ENCODE data around the gene OR52J3. TPM values are rescaled to one million over a fixed set of nuclear protein-coding genes. Genes with fewer than 3 reads are reported as not detected.
"Not testable (repeated sequence)": the region's sequence is repeated elsewhere in the genome, so short reads cannot be mapped to it uniquely, and the experiment has no call there.

The OR52J3 gene
- total RNA-seq, 1 donor from 2014 or later, result not detected

DNA sequence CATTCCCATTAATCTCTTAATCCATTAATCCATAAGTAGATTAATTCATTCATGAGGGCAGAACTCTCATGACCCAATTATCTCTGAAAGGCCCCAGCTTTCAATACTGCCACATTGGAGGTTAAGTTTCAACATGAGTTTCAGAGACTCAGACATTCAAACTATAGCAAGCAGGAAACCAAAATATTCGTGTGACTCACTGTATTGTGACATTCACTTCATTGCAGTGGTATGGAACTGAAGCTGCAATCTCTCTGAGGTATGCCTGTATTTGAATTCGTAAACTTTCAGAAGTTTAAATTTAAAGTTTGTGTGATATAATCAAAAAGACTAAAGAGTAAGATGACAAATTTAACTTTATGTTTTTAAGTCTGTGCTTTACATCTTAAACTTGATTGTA is 2.9 kb upstream of the OR52J3 start:
- Mint-ChIP-seq H3K4me3 (no peak overlapping the region), H3K27me3 (ENCODE audit: low read depth) (peaks cover 5% of the 10 kb centered on the region), H3K36me3 (no peaks in the 10 kb centered on the region), H3K9me3 (no peaks in the 10 kb centered on the region), H3K4me1 (no peaks in the 10 kb centered on the region), H3K27ac (no peak overlapping the region)
- no peak for DNase-seq (ENCODE audit: low spot score in 2 of 2, unreplicated experiment in 2 of 2)
- TF ChIP-seq, protein P1, sequence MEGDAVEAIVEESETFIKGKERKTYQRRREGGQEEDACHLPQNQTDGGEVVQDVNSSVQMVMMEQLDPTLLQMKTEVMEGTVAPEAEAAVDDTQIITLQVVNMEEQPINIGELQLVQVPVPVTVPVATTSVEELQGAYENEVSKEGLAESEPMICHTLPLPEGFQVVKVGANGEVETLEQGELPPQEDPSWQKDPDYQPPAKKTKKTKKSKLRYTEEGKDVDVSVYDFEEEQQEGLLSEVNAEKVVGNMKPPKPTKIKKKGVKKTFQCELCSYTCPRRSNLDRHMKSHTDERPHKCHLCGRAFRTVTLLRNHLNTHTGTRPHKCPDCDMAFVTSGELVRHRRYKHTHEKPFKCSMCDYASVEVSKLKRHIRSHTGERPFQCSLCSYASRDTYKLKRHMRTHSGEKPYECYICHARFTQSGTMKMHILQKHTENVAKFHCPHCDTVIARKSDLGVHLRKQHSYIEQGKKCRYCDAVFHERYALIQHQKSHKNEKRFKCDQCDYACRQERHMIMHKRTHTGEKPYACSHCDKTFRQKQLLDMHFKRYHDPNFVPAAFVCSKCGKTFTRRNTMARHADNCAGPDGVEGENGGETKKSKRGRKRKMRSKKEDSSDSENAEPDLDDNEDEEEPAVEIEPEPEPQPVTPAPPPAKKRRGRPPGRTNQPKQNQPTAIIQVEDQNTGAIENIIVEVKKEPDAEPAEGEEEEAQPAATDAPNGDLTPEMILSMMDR (IDR thresholded peaks at IDR 0.05; ENCODE audit: unreplicated experiment), result no peak

DNA sequence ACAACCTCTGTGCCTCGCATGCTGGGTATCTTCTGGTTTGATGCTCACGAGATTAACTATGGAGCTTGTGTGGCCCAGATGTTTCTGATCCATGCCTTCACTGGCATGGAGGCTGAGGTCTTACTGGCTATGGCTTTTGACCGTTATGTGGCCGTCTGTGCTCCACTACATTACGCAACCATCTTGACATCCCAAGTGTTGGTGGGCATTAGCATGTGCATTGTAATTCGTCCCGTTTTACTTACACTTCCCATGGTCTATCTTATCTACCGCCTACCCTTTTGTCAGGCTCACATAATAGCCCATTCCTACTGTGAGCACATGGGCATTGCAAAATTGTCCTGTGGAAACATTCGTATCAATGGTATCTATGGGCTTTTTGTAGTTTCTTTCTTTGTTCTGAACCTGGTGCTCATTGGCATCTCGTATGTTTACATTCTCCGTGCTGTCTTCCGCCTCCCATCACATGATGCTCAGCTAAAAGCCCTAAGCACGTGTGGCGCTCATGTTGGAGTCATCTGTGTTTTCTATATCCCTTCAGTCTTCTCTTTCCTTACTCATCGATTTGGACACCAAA is 516 bp downstream of the OR52J3 start:
- Mint-ChIP-seq H3K27ac (no peak overlapping the region), H3K36me3 (no peaks in the 10 kb centered on the region), H3K4me3 (no peak overlapping the region), H3K9me3 (no peaks in the 10 kb centered on the region), H3K4me1 (no peaks in the 10 kb centered on the region), H3K27me3 (ENCODE audit: low read depth) (peaks cover 5% of the 10 kb centered on the region)
- TF ChIP-seq, protein P1 (IDR thresholded peaks at IDR 0.05; ENCODE audit: unreplicated experiment), result no peak
- DNase-seq (ENCODE audit: low spot score in 2 of 2, unreplicated experiment in 2 of 2), result no peak

DNA sequence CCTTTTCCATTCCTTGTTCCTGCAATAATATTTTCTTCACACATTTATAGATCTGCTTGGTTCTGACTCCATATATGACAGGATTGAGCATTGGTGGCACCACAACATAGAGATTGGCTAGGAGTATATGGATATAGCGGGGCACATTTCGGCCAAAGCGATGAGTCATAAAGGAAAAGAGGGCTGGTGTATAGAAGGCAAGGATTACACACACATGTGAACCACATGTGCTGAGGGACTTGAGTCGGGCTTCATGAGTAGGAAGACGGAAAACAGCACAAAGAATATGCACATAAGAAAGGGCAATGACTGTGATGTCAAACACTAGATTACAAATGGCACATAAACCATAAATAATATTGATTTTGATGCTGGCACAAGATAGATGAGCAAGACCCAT is 12.4 kb downstream of the OR52J3 start:
- H3K36me3 Mint-ChIP-seq; H3K4me1 Mint-ChIP-seq; H3K27ac Mint-ChIP-seq; DNase-seq (ENCODE audit: low spot score in 2 of 2, unreplicated experiment in 2 of 2); H3K4me3 Mint-ChIP-seq; H3K9me3 Mint-ChIP-seq: not testable (repeated sequence)
- peaks cover 14% of the 10 kb centered on the region for H3K27me3 Mint-ChIP-seq (ENCODE audit: low read depth)

DNA sequence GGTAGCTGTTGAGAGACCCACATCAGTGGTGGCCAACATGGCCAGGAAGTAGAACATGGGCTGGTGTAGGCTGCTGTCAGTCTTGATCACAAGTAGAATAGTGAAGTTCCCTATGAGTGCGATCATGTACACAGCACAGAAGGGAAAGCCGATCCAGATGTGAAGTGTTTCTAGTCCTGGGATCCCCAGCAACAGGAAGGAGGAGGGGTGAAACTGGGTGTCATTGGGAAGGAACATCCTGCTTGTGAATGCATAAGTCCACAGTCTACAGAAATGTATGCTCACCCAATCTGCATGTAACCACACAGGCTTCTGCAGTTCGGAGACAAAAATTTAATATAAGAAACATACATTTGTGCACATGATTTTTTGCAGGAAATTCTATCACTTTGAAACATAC is 13.1 kb downstream of the OR52J3 start, which contains the start of gene OR52E2:
OR52E2 (minus strand) TSS at position 237 of the 400 bp plus-strand sequence; CDS start at position 237, 0 bp downstream.
- Mint-ChIP-seq H3K36me3 (no peaks in the 10 kb centered on the region), H3K4me3 (no peak within 1 kb of the TSS), H3K27me3 (ENCODE audit: low read depth) (peaks cover 19% of the 10 kb centered on the region), H3K27ac (no peak within 1 kb of the TSS), H3K4me1 (no peaks in the 10 kb centered on the region), H3K9me3 (no peaks in the 10 kb centered on the region)
- TF ChIP-seq, protein P1 (IDR thresholded peaks at IDR 0.05; ENCODE audit: unreplicated experiment), result no peak
- DNase-seq (ENCODE audit: low spot score in 2 of 2, unreplicated experiment in 2 of 2), result no peak

DNA sequence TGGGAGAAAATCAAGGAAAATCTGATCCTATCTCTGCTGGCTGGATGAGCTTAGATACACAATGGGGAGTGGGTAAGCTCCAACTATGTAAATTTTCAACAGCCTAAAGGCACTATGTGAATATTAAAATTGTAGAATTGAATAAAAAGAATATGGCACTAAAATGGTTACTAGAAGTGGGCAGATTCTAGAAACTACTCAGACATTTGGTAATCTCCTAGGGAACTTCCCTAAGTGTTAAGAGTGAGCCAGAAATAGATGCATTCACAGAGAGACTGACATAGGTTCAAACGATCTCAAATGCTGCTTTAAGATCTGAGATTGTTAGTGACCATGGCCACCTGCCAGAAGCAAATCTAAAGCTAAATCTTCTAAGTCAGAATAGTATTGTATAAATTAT is 18.7 kb downstream of the OR52J3 start:
- H3K4me1 Mint-ChIP-seq, result no peaks in the 10 kb centered on the region
- H3K27ac Mint-ChIP-seq, result no peak overlapping the region
- no peaks in the 10 kb centered on the region for H3K9me3 Mint-ChIP-seq
- TF ChIP-seq, protein P1 (IDR thresholded peaks at IDR 0.05; ENCODE audit: unreplicated experiment), result no peak
- DNase-seq (ENCODE audit: low spot score in 2 of 2, unreplicated experiment in 2 of 2), result no peak
- H3K4me3 Mint-ChIP-seq, result no peak overlapping the region
- peaks cover 20% of the 10 kb centered on the region for H3K27me3 Mint-ChIP-seq (ENCODE audit: low read depth)
- H3K36me3 Mint-ChIP-seq, result no peaks in the 10 kb centered on the region

DNA sequence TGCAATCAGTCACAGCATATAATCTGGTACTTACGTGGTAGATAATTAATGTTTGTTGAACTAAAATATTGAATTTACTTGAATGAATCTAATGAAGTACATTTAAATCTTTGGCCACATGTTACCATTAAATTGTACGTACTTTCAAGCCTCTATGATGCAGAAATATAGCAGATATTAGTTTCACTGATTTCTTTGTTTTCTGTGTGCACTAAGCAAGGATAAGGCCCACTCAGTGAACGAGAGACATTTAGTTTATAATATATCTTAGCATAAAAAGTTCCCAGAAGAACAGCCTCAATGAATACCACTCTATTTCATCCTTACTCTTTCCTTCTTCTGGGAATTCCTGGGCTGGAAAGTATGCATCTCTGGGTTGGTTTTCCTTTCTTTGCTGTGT is 22.9 kb downstream of the OR52J3 start, which contains the start of gene OR52E1:
OR52E1 (plus strand) TSS at position 301 of the 400 bp plus-strand sequence.
- H3K27ac Mint-ChIP-seq, result no peak within 1 kb of the TSS
- no peaks in the 10 kb centered on the region for H3K4me1 Mint-ChIP-seq
- no peak for DNase-seq (ENCODE audit: low spot score in 2 of 2, unreplicated experiment in 2 of 2)
- TF ChIP-seq, protein P1 (IDR thresholded peaks at IDR 0.05; ENCODE audit: unreplicated experiment), result no peak
- H3K9me3 Mint-ChIP-seq, result no peaks in the 10 kb centered on the region
- H3K36me3 Mint-ChIP-seq, result no peaks in the 10 kb centered on the region
- peaks cover 12% of the 10 kb centered on the region for H3K27me3 Mint-ChIP-seq (ENCODE audit: low read depth)
- H3K4me3 Mint-ChIP-seq, result no peak within 1 kb of the TSS
